Measurements from ENCODE around the gene RAX2. TPM values are rescaled to one million over a fixed set of nuclear protein-coding genes. Genes with fewer than 3 reads are reported as not detected.

Gene RAX2
- total and polyA plus RNA-seq, 4 donors = 0.01 TPM; not detected in 3

DNA sequence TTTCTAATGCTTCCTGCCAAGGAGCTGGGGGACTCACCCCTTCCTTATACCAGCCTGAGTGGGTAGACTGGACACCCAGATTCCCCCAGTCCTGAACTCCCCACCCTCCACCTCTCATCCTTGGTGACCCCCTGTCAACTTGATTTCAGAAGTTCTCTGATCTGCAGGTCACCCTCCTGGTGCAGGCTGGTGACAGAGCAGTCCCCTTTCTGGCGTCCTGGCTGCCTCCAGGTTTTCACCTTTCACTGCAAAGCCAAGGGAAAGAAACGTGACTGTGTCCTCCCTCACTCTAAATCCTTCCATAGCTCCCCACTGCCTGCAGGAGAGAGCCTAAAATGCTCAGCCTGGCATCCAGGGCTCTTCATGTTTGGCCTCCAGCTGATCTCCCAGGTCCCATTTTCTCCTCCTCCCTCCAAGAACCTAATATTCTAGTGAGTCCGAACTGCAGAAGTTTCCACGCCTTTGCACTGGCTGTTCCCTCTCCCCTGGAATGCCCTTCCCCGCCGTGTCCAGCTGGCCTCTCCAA, 18.2 kb upstream of the RAX2 start:
- Histone ChIP-seq H3K27ac (ENCODE audit: low read depth in 1 of 2, low read length in 1 of 2) (no peak overlapping the region), H3K36me3 (ENCODE audit: control insufficient read depth in 4 of 4, insufficient read depth in 4 of 4, low read length in 4 of 4) (no peaks in the 10 kb centered on the region), H3K27me3 (ENCODE audit: control insufficient read depth in 3 of 3, insufficient read depth in 3 of 3, low read length in 2 of 3) (peaks cover 0 to 3% (median 3%) of the 10 kb centered on the region in 3 donors), H3K4me3 (no peak overlapping the region), H3K9me3 (ENCODE audit: control insufficient read depth in 4 of 4, insufficient read depth in 3 of 4, low read length in 3 of 4) (peaks cover 0 to 2% (median under 1%) of the 10 kb centered on the region in 4 donors), H3K4me1 (ENCODE audit: control insufficient read depth in 5 of 5, insufficient read depth in 5 of 5, low read length in 5 of 5) (no peaks in the 10 kb centered on the region), H3K9ac (ENCODE audit: insufficient read depth in 1 of 2, low read length in 2 of 2) (no peak overlapping the region)
- ATAC-seq (ENCODE audit: insufficient read depth, low FRiP score) = no peak
- TF ChIP-seq CTCF (IDR thresholded peaks at IDR 0.05; ENCODE audit: control extremely low read depth, extremely low read depth) = no peak
- DNase-seq = no peak
- WGBS, 2 donors = 79 to 83% methylated on average over 6 of the region's 6 CpGs

DNA sequence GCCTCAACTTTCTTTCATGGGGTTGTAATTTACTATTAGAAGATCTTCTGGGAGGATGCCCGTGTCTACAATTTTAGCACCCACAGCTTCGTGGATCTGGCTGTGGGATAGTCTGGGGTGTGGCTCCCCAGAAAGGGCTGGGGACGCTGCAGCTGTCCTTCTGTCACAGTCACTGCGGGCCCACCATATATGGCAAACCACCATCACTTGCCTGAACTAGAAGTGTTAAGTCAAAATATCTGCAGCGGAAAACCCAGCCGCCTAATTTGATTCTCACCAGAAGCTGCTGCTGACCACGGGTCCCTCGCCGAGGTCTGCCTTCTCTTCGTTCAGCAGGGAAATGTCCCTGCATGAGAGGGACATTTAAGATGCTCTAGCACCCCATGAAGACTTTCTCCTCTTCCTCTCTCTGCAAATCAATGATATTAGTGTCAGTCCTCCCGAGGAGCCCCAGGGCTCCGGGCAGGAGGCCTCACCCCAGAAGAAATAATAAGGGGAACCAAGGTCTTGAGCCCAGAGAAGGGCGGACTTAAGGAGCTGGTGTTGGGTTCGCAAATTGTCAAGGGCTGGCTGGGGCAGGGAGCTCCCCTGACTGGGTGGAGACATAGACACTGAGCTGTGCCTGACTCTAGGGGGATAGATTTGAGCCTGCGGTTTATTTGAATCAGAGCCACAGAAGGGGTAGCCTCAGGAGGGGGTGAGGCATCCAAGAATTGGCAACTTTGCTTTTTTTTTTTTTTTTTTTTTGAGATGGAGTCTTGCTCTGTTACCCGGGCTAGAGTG, 17.2 kb upstream of the RAX2 start:
- WGBS, 2 donors = 56 to 62% methylated on average over 15 to 16 of the region's 16 CpGs
- TF ChIP-seq CTCF (IDR thresholded peaks at IDR 0.05; ENCODE audit: control extremely low read depth, extremely low read depth) = no peak
- DNase-seq = no peak
- Histone ChIP-seq H3K4me3 (no peak overlapping the region), H3K27me3 (ENCODE audit: control insufficient read depth in 3 of 3, insufficient read depth in 3 of 3, low read length in 2 of 3) (peaks cover 0 to 14% (median 7%) of the 10 kb centered on the region in 3 donors), H3K27ac (ENCODE audit: low read depth in 1 of 2, low read length in 1 of 2) (no peak overlapping the region), H3K9ac (ENCODE audit: insufficient read depth in 1 of 2, low read length in 2 of 2) (no peak overlapping the region), H3K9me3 (ENCODE audit: control insufficient read depth in 4 of 4, insufficient read depth in 3 of 4, low read length in 3 of 4) (peaks cover 0 to 2% (median under 1%) of the 10 kb centered on the region in 4 donors), H3K4me1 (ENCODE audit: control insufficient read depth in 5 of 5, insufficient read depth in 5 of 5, low read length in 5 of 5) (no peaks in the 10 kb centered on the region), H3K36me3 (ENCODE audit: control insufficient read depth in 4 of 4, insufficient read depth in 4 of 4, low read length in 4 of 4) (no peaks in the 10 kb centered on the region)
- no peak for ATAC-seq (ENCODE audit: insufficient read depth, low FRiP score)

DNA sequence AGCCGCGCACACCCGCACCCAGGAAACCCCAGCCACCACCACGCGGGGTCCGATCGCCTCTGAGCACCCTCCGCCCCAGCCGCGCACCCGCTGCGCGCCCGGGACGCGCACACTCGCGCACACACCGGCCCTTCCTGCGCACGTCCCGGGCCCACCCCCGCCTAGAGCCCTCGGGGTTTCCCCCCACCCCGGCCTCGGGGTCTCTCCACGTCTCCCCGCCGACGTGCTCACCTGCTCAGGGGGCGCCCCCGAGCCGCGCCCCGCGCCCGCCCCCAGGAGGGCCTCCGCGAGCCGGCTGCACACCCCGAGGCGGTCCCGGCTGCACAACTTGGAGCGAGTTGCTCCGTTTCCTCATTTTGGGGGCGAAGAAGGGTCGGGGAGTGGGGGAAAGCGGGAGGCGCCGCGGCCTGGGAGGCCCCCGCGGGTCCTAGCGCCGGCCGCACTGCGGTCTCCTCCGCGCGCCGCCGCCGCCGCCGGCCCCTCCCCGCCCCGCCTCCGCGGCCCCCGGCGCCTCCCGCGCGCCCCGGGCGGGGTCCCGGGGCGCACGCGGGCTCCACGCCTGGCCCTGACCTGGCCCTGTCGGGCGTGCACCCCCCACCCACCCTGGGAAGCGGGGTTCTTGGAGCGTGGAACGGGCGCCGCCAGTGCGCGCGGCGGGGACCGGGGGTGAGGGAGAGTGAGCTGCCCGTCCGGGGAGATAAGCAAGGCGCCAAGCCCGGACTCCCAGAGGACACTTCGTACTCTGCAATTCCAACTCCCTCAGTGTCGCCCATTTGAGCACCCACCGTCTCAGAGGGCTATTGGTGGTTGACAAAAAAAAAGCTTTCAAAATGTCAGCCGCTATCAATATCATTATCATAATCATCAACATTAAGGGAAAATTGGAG, 14.2 kb upstream of the RAX2 start, which contains the start of gene MATK:
Gene MATK, minus strand, starts transcription at position 444 of the 887 bp plus-strand sequence. CDS start 1,246 bp downstream, outside the sequence.
- H3K27ac ChIP-seq (ENCODE audit: low read depth in 1 of 2, low read length in 1 of 2) = peak within 1 kb of the TSS in 1 of 2 donors; percentile 32
- WGBS, 2 donors = 4 to 5% methylated on average over 67 to 98 of the region's 101 CpGs

More for the DNA sequence above, 14.2 kb upstream of the RAX2 start, which contains the start of gene MATK:
- Histone ChIP-seq H3K9me3 (ENCODE audit: control insufficient read depth in 4 of 4, insufficient read depth in 3 of 4, low read length in 3 of 4) (peaks cover 0 to 24% (median 12%) of the 10 kb centered on the region in 4 donors), H3K36me3 (ENCODE audit: control insufficient read depth in 4 of 4, insufficient read depth in 4 of 4, low read length in 4 of 4) (no peaks in the 10 kb centered on the region), H3K4me1 (ENCODE audit: control insufficient read depth in 5 of 5, insufficient read depth in 5 of 5, low read length in 5 of 5) (no peaks in the 10 kb centered on the region), H3K27me3 (ENCODE audit: control insufficient read depth in 3 of 3, insufficient read depth in 3 of 3, low read length in 2 of 3) (peaks cover 0 to 16% (median 7%) of the 10 kb centered on the region in 3 donors), H3K9ac (ENCODE audit: insufficient read depth in 1 of 2, low read length in 2 of 2) (no peak within 1 kb of the TSS), H3K4me3 (peak within 1 kb of the TSS; percentile 66)
- DNase-seq (no peak), ATAC-seq (ENCODE audit: insufficient read depth, low FRiP score) (no peak)
- no peak for TF ChIP-seq CTCF (IDR thresholded peaks at IDR 0.05; ENCODE audit: control extremely low read depth, extremely low read depth)

Measured in lung (tissue), 12 donors.